Left hindlimb (tissue), 1 donor: Measurements from ENCODE around the gene CTSS.
"Not testable (repeated sequence)": the region's sequence is repeated elsewhere in the genome, so short reads cannot be mapped to it uniquely, and the experiment has no call there.

Experiments
- DNase-seq: peaks from one replicate; pipeline ENCODE4 v3.0.0-alpha.2; 2018

CTSS gene

GRCh38 chr1:150765296-150765976 lies at the start of gene CTSS:
Gene CTSS, minus strand, starts transcription at chr1:150765778. Its CDS starts 1,015 bp downstream, at chr1:150764763.
- DNase-seq = no peak

GRCh38 chr1:150813028-150813707 lies 47.6 kb upstream of the CTSS start:
- peak; percentile 66 for DNase-seq

- no peak for DNase-seq
Observed at GRCh38 chr1:150810958-150811659, 45.5 kb upstream of the CTSS start.

GRCh38 chr1:150809651-150810050 lies 44.1 kb upstream of the CTSS start:
- DNase-seq = no peak

- no peak for DNase-seq
Observed at GRCh38 chr1:150808846-150809245, 43.3 kb upstream of the CTSS start.

- peak; percentile 46 for DNase-seq
Observed at GRCh38 chr1:150808121-150808520, 42.5 kb upstream of the CTSS start, which contains the start of gene CTSK. Gene CTSK, minus strand, starts transcription at chr1:150808260. Its CDS starts 1,455 bp downstream, at chr1:150806805.

GRCh38 chr1:150807249-150808023 lies 41.9 kb upstream of the CTSS start:
- peak; percentile 36 for DNase-seq

GRCh38 chr1:150805899-150806298 lies 40.3 kb upstream of the CTSS start:
- no peak for DNase-seq

- no peak for DNase-seq
Observed at GRCh38 chr1:150804671-150805070, 39.1 kb upstream of the CTSS start.

GRCh38 chr1:150799089-150799488 lies 33.5 kb upstream of the CTSS start:
- no peak for DNase-seq

- DNase-seq = no peak
Observed at GRCh38 chr1:150798525-150798924, 32.9 kb upstream of the CTSS start.

GRCh38 chr1:150796374-150796773 lies 30.8 kb upstream of the CTSS start:
- DNase-seq = no peak

- not testable (repeated sequence) for DNase-seq
Observed at GRCh38 chr1:150793778-150794177, 28.2 kb upstream of the CTSS start.

GRCh38 chr1:150793221-150793620 lies 27.6 kb upstream of the CTSS start:
- DNase-seq = no peak

- no peak for DNase-seq
Observed at GRCh38 chr1:150791585-150791984, 26.0 kb upstream of the CTSS start.

GRCh38 chr1:150789396-150789795 lies 23.8 kb upstream of the CTSS start:
- DNase-seq = no peak

GRCh38 chr1:150788946-150789345 lies 23.4 kb upstream of the CTSS start:
- DNase-seq = no peak

GRCh38 chr1:150787455-150787854 lies 21.9 kb upstream of the CTSS start:
- DNase-seq = no peak

GRCh38 chr1:150780510-150780909 lies 14.9 kb upstream of the CTSS start:
- DNase-seq = no peak

GRCh38 chr1:150778409-150778808 lies 12.8 kb upstream of the CTSS start:
- DNase-seq = no peak

- no peak for DNase-seq
Observed at GRCh38 chr1:150777544-150777943, 12.0 kb upstream of the CTSS start.

- not testable (repeated sequence) for DNase-seq
Observed at GRCh38 chr1:150775931-150776505, 10.4 kb upstream of the CTSS start.

GRCh38 chr1:150775276-150775675 lies 9.7 kb upstream of the CTSS start:
- no peak for DNase-seq
